HEK293T (cell line): ENCODE results near the gene NUBP2.

Experiments
- ARNT ChIP-seq: fragments of 450-650 bp; IDR thresholded peaks from 2 replicates; pipeline ENCODE4 v1.6.1; 2017; ENCODE audit warnings: mild to moderate bottlenecking
- BHLHE40 ChIP-seq: fragments of 450-650 bp; IDR thresholded peaks from 2 replicates; pipeline ENCODE4 v1.6.1; 2016; ENCODE audit warnings: mild to moderate bottlenecking, moderate library complexity, borderline replicate concordance
- ELF4 ChIP-seq: fragments of 450-650 bp; IDR thresholded peaks from 2 replicates; pipeline ENCODE4 v1.6.1; 2017; ENCODE audit warnings: antibody characterized with exemption
- FOXM1 ChIP-seq: fragments of 450-650 bp; IDR thresholded peaks from 2 replicates; pipeline ENCODE4 v1.6.1; 2017; ENCODE audit warnings: mild to moderate bottlenecking, borderline replicate concordance
- SP1 ChIP-seq: fragments of 450-650 bp; IDR thresholded peaks from 2 replicates; pipeline ENCODE4 v1.6.1; 2017
- SUZ12 ChIP-seq: fragments of 450-650 bp; IDR thresholded peaks from 2 replicates; pipeline ENCODE4 v1.6.1; 2016; ENCODE audit warnings: mild to moderate bottlenecking
- TARDBP ChIP-seq: fragments of 450-650 bp; IDR thresholded peaks from 2 replicates; pipeline ENCODE4 v1.6.1; 2016
- ZNF384 ChIP-seq: fragments of 450-650 bp; IDR thresholded peaks from 2 replicates; pipeline ENCODE4 v1.6.1; 2016
- TF ChIP-seq, protein P1 (sequence below): fragments of 450-650 bp; IDR thresholded peaks from 2 replicates; pipeline ENCODE4 v1.6.1; 2016

DNA sequence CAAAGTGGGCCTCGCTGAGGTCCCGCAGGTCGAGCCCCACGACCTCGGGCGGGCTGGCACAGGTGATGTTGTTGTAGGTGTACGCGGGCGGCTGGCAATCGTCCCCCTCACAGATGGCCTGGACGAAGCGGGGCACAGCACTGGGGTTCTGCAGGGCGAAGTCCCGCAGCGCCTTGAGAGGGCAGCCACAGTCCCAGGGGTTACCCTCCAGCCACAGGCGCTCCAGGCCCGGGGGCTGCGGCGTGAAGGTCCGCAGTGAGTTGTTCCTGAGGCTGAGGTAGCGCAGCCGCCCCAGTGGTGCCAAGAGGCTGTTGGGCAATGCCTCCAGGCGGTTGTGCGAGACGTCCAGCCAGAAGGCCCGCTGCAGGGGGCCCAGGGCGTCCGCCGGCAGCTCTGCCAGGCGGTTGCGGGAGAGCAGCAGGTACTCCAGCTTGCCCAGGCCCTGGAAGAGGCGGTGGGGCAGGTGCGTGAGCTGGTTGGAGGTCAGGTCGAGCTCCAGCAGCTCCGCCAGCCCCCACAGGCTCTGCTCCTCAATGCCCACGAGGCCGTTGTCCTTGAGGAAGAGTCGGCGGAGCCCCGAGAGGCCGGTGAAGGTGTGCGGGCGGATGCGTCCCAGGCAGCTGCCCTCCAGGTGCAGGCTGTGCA, 8.0 kb downstream of the NUBP2 start:
- TF ChIP-seq SUZ12 (no peak), SP1 (no peak), BHLHE40 (no peak), FOXM1 (no peak), ARNT (no peak), ZNF384 (no peak), ELF4 (no peak), TARDBP (no peak)
- TF ChIP-seq, protein P1, sequence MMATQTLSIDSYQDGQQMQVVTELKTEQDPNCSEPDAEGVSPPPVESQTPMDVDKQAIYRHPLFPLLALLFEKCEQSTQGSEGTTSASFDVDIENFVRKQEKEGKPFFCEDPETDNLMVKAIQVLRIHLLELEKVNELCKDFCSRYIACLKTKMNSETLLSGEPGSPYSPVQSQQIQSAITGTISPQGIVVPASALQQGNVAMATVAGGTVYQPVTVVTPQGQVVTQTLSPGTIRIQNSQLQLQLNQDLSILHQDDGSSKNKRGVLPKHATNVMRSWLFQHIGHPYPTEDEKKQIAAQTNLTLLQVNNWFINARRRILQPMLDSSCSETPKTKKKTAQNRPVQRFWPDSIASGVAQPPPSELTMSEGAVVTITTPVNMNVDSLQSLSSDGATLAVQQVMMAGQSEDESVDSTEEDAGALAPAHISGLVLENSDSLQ: no peak
